Measurements from ENCODE around the gene IL10RA.

IL10RA gene

GRCh38 chr11:117941976-117942654 is 44.1 kb upstream of the IL10RA start:
- H2AK5ac ChIP-seq (ENCODE audit: low read depth, low read length): no peak overlapping the region
- no peak overlapping the region for H3K14ac ChIP-seq (ENCODE audit: low read length)
- H3K27me3 ChIP-seq (ENCODE audit: control insufficient read depth in 3 of 3, insufficient read depth in 3 of 3, low read depth in 1 of 3, low read length in 3 of 3): peaks cover 0 to 7% (median 0%) of the 10 kb centered on the region in 3 experiments
- H2AFZ ChIP-seq (ENCODE audit: low read length): no peak overlapping the region
- no peak overlapping the region for H4K91ac ChIP-seq (ENCODE audit: low read depth, low read length, poor library complexity)
- H3K9me3 ChIP-seq (replicated peaks in 1 of 2; ENCODE audit: control insufficient read depth in 2 of 2, insufficient read depth in 1 of 2, low read depth in 1 of 2, low read length in 2 of 2): no peaks in the 10 kb centered on the region
- no peak overlapping the region for H3K27ac ChIP-seq (replicated peaks; ENCODE audit: low read length)
- H3K4me1 ChIP-seq (ENCODE audit: control insufficient read depth in 2 of 2, insufficient read depth in 1 of 2, low read depth in 1 of 2, low read length in 2 of 2): peaks cover 0 to 2% of the 10 kb centered on the region in 2 donors
- H3K18ac ChIP-seq (ENCODE audit: low read length): no peak overlapping the region
- H3K4me2 ChIP-seq (ENCODE audit: insufficient read depth, low read length, poor library complexity, severe bottlenecking): no peak overlapping the region
- H3K9ac ChIP-seq (ENCODE audit: low read depth, low read length, poor library complexity): no peak overlapping the region
- no peaks in the 10 kb centered on the region for H3K79me1 ChIP-seq (ENCODE audit: low read depth, low read length)
- H3K4me3 ChIP-seq (ENCODE audit: low read length in 2 of 2): no peak overlapping the region
- H3K4ac ChIP-seq (ENCODE audit: low read length): no peak overlapping the region
- H3K23ac ChIP-seq (ENCODE audit: low read depth, low read length, poor library complexity): no peak overlapping the region
- no peak overlapping the region for H2BK15ac ChIP-seq (ENCODE audit: low read length)
- no peak overlapping the region for H2BK5ac ChIP-seq (ENCODE audit: low read length)
- H3K36me3 ChIP-seq (replicated peaks in 1 of 2; ENCODE audit: control insufficient read depth in 2 of 2, insufficient read depth in 2 of 2, low read length in 2 of 2): no peaks in the 10 kb centered on the region
- WGBS, 2 donors (ENCODE audit: extremely low coverage in 2 of 2, insufficient read length in 2 of 2, insufficient replicate concordance in 1 of 2): no CpG with 5 or more reads among the region's 6 CpGs
- no peak overlapping the region for H4K8ac ChIP-seq (ENCODE audit: low read depth, low read length)
- DNase-seq (ENCODE audit: low spot score): no peak
- H2BK120ac ChIP-seq (ENCODE audit: low read depth, low read length): no peak overlapping the region
- H2BK12ac ChIP-seq (ENCODE audit: low read length): no peak overlapping the region

GRCh38 chr11:117944554-117944953 is 41.6 kb upstream of the IL10RA start:
- Histone ChIP-seq H3K4me3 (ENCODE audit: low read length in 2 of 2) (no peak overlapping the region), H3K23ac (ENCODE audit: low read depth, low read length, poor library complexity) (no peak overlapping the region), H3K4me1 (ENCODE audit: control insufficient read depth in 2 of 2, insufficient read depth in 1 of 2, low read depth in 1 of 2, low read length in 2 of 2) (peaks cover 0 to 2% of the 10 kb centered on the region in 2 donors), H2BK120ac (ENCODE audit: low read depth, low read length) (no peak overlapping the region), H3K18ac (ENCODE audit: low read length) (no peak overlapping the region), H3K4ac (ENCODE audit: low read length) (no peak overlapping the region), H2BK12ac (ENCODE audit: low read length) (no peak overlapping the region), H3K36me3 (replicated peaks in 1 of 2; ENCODE audit: control insufficient read depth in 2 of 2, insufficient read depth in 2 of 2, low read length in 2 of 2) (no peaks in the 10 kb centered on the region), H4K8ac (ENCODE audit: low read depth, low read length) (no peak overlapping the region), H2AFZ (ENCODE audit: low read length) (no peak overlapping the region), H3K27ac (replicated peaks; ENCODE audit: low read length) (no peak overlapping the region), H3K27me3 (ENCODE audit: control insufficient read depth in 3 of 3, insufficient read depth in 3 of 3, low read depth in 1 of 3, low read length in 3 of 3) (peaks cover 0 to 3% (median 0%) of the 10 kb centered on the region in 3 experiments), H4K91ac (ENCODE audit: low read depth, low read length, poor library complexity) (no peak overlapping the region), H2BK5ac (ENCODE audit: low read length) (no peak overlapping the region), H3K9ac (ENCODE audit: low read depth, low read length, poor library complexity) (no peak overlapping the region), H2AK5ac (ENCODE audit: low read depth, low read length) (no peak overlapping the region), H2BK15ac (ENCODE audit: low read length) (no peak overlapping the region), H3K4me2 (ENCODE audit: insufficient read depth, low read length, poor library complexity, severe bottlenecking) (no peak overlapping the region), H3K9me3 (replicated peaks in 1 of 2; ENCODE audit: control insufficient read depth in 2 of 2, insufficient read depth in 1 of 2, low read depth in 1 of 2, low read length in 2 of 2) (no peaks in the 10 kb centered on the region), H3K79me1 (ENCODE audit: low read depth, low read length) (no peaks in the 10 kb centered on the region), H3K14ac (ENCODE audit: low read length) (no peak overlapping the region)
- WGBS, 2 donors (ENCODE audit: extremely low coverage in 2 of 2, insufficient read length in 2 of 2, insufficient replicate concordance in 1 of 2): no CpG with 5 or more reads among the region's 5 CpGs
- no peak for DNase-seq (ENCODE audit: low spot score)

- no peaks in the 10 kb centered on the region for H3K79me1 ChIP-seq (ENCODE audit: low read depth, low read length)
- no peak overlapping the region for H4K8ac ChIP-seq (ENCODE audit: low read depth, low read length)
- H3K9ac ChIP-seq (ENCODE audit: low read depth, low read length, poor library complexity): no peak overlapping the region
- no peak overlapping the region for H4K91ac ChIP-seq (ENCODE audit: low read depth, low read length, poor library complexity)
- H3K4ac ChIP-seq (ENCODE audit: low read length): no peak overlapping the region
- no peak overlapping the region for H2BK5ac ChIP-seq (ENCODE audit: low read length)
- no peak overlapping the region for H3K18ac ChIP-seq (ENCODE audit: low read length)
- no peak overlapping the region for H2BK15ac ChIP-seq (ENCODE audit: low read length)
- H3K27me3 ChIP-seq (ENCODE audit: control insufficient read depth in 3 of 3, insufficient read depth in 3 of 3, low read depth in 1 of 3, low read length in 3 of 3): peaks cover 0 to 3% (median 0%) of the 10 kb centered on the region in 3 experiments
- H3K36me3 ChIP-seq (replicated peaks in 1 of 2; ENCODE audit: control insufficient read depth in 2 of 2, insufficient read depth in 2 of 2, low read length in 2 of 2): no peaks in the 10 kb centered on the region
- no peak overlapping the region for H2BK12ac ChIP-seq (ENCODE audit: low read length)
- peaks cover 0 to 2% of the 10 kb centered on the region in 2 donors for H3K4me1 ChIP-seq (ENCODE audit: control insufficient read depth in 2 of 2, insufficient read depth in 1 of 2, low read depth in 1 of 2, low read length in 2 of 2)
- H3K27ac ChIP-seq (replicated peaks; ENCODE audit: low read length): no peak overlapping the region
- no peaks in the 10 kb centered on the region for H3K9me3 ChIP-seq (replicated peaks in 1 of 2; ENCODE audit: control insufficient read depth in 2 of 2, insufficient read depth in 1 of 2, low read depth in 1 of 2, low read length in 2 of 2)
- H3K4me2 ChIP-seq (ENCODE audit: insufficient read depth, low read length, poor library complexity, severe bottlenecking): no peak overlapping the region
- no peak overlapping the region for H2BK120ac ChIP-seq (ENCODE audit: low read depth, low read length)
- no peak overlapping the region for H3K4me3 ChIP-seq (ENCODE audit: low read length in 2 of 2)
- H2AK5ac ChIP-seq (ENCODE audit: low read depth, low read length): no peak overlapping the region
- whole genome bisulfite sequencing, 2 donors (ENCODE audit: extremely low coverage in 2 of 2, insufficient read length in 2 of 2, insufficient replicate concordance in 1 of 2): no CpG with 5 or more reads among the region's 7 CpGs
- no peak overlapping the region for H3K14ac ChIP-seq (ENCODE audit: low read length)
- no peak overlapping the region for H3K23ac ChIP-seq (ENCODE audit: low read depth, low read length, poor library complexity)
- DNase-seq (ENCODE audit: low spot score): no peak
- H2AFZ ChIP-seq (ENCODE audit: low read length): no peak overlapping the region
Observed at GRCh38 chr11:117945047-117945810, 41.0 kb upstream of the IL10RA start.

- H2BK5ac ChIP-seq (ENCODE audit: low read length): no peak overlapping the region
Observed at GRCh38 chr11:117946156-117946841, 39.9 kb upstream of the IL10RA start.

More at GRCh38 chr11:117946156-117946841, 39.9 kb upstream of the IL10RA start:
- WGBS, 2 donors (ENCODE audit: extremely low coverage in 2 of 2, insufficient read length in 2 of 2, insufficient replicate concordance in 1 of 2): no CpG with 5 or more reads among the region's 5 CpGs
- no peak overlapping the region for H2BK120ac ChIP-seq (ENCODE audit: low read depth, low read length)
- peaks cover 0 to 2% of the 10 kb centered on the region in 2 donors for H3K4me1 ChIP-seq (ENCODE audit: control insufficient read depth in 2 of 2, insufficient read depth in 1 of 2, low read depth in 1 of 2, low read length in 2 of 2)
- no peak overlapping the region for H3K18ac ChIP-seq (ENCODE audit: low read length)
- no peak overlapping the region for H3K4me2 ChIP-seq (ENCODE audit: insufficient read depth, low read length, poor library complexity, severe bottlenecking)
- H2BK15ac ChIP-seq (ENCODE audit: low read length): no peak overlapping the region
- no peaks in the 10 kb centered on the region for H3K9me3 ChIP-seq (replicated peaks in 1 of 2; ENCODE audit: control insufficient read depth in 2 of 2, insufficient read depth in 1 of 2, low read depth in 1 of 2, low read length in 2 of 2)
- H3K9ac ChIP-seq (ENCODE audit: low read depth, low read length, poor library complexity): no peak overlapping the region
- no peak overlapping the region for H3K14ac ChIP-seq (ENCODE audit: low read length)
- no peak overlapping the region for H3K27ac ChIP-seq (replicated peaks; ENCODE audit: low read length)
- H2AK5ac ChIP-seq (ENCODE audit: low read depth, low read length): no peak overlapping the region
- H3K4me3 ChIP-seq (ENCODE audit: low read length in 2 of 2): no peak overlapping the region
- H4K8ac ChIP-seq (ENCODE audit: low read depth, low read length): no peak overlapping the region
- H3K23ac ChIP-seq (ENCODE audit: low read depth, low read length, poor library complexity): no peak overlapping the region
- H3K79me1 ChIP-seq (ENCODE audit: low read depth, low read length): no peaks in the 10 kb centered on the region
- peaks cover 0 to 2% (median 0%) of the 10 kb centered on the region in 3 experiments for H3K27me3 ChIP-seq (ENCODE audit: control insufficient read depth in 3 of 3, insufficient read depth in 3 of 3, low read depth in 1 of 3, low read length in 3 of 3)
- no peak overlapping the region for H4K91ac ChIP-seq (ENCODE audit: low read depth, low read length, poor library complexity)
- no peak overlapping the region for H2BK12ac ChIP-seq (ENCODE audit: low read length)
- no peak for DNase-seq (ENCODE audit: low spot score)
- H2AFZ ChIP-seq (ENCODE audit: low read length): no peak overlapping the region
- no peaks in the 10 kb centered on the region for H3K36me3 ChIP-seq (replicated peaks in 1 of 2; ENCODE audit: control insufficient read depth in 2 of 2, insufficient read depth in 2 of 2, low read length in 2 of 2)
- no peak overlapping the region for H3K4ac ChIP-seq (ENCODE audit: low read length)
